ENCODE results near the gene MYL10. TPM values are rescaled to one million over a fixed set of nuclear protein-coding genes. Genes with fewer than 3 reads are reported as not detected.
"Not testable (repeated sequence)": the region's sequence is repeated elsewhere in the genome, so short reads cannot be mapped to it uniquely, and the experiment has no call there.

MYL10 gene
- total RNA-seq, 1 donor from 2014 or later = not detected

- intact Hi-C loops (cut with micrococcal nuclease) = loop anchor here (10.0 kb wide), 2 partner anchors 206 to 626 kb away; partner anchors contain the start of gene CUX1
- H3K9me3 Mint-ChIP-seq = no peaks in the 10 kb centered on the region
- H3K27me3 Mint-ChIP-seq (ENCODE audit: low read depth) = no peaks in the 10 kb centered on the region
- no peak for DNase-seq (ENCODE audit: low spot score)
- H3K4me1 Mint-ChIP-seq (ENCODE audit: low read depth) = no peaks in the 10 kb centered on the region
- H3K36me3 Mint-ChIP-seq (ENCODE audit: low read depth) = no peaks in the 10 kb centered on the region
- no peak overlapping the region for H3K27ac Mint-ChIP-seq
- H3K4me3 Mint-ChIP-seq (ENCODE audit: low read depth) = no peak overlapping the region
Measured at GRCh38 chr7:101608772-101609713, 20.1 kb downstream of the MYL10 start.

DNA sequence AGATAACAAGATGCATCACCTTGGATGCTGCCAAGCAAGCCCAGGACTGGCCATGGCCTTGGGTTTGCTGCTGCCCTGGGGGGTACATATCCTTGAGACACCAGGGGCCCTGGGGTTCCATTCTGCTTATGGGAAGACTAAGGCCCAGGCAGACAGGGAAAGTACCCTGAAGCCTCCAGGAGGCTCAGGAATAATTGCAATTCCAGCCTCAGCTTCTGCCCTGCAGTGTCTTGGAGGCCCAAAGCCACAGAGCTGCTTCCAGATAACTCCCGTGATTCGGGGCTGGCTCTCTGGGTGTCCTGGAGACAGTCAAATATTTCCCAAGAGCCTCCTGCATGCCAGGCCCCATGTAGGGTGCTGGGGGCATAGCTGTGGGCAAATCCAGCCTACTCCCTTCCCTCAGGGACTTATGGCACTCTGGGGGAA is 22.6 kb downstream of the MYL10 start:
- intact Hi-C loops (cut with micrococcal nuclease) = loop anchor here (10.0 kb wide), 2 partner anchors 208 to 628 kb away; partner anchors contain the start of gene CUX1
- no peak overlapping the region for H3K4me3 Mint-ChIP-seq (ENCODE audit: low read depth)
- no peak overlapping the region for H3K27ac Mint-ChIP-seq
- H3K36me3 Mint-ChIP-seq (ENCODE audit: low read depth) = no peaks in the 10 kb centered on the region
- no peak for DNase-seq (ENCODE audit: low spot score)
- no peaks in the 10 kb centered on the region for H3K9me3 Mint-ChIP-seq
- no peaks in the 10 kb centered on the region for H3K27me3 Mint-ChIP-seq (ENCODE audit: low read depth)
- H3K4me1 Mint-ChIP-seq (ENCODE audit: low read depth) = peaks cover 1% of the 10 kb centered on the region

- Mint-ChIP-seq H3K36me3 (ENCODE audit: low read depth) (no peaks in the 10 kb centered on the region), H3K27ac (no peak overlapping the region), H3K9me3 (no peaks in the 10 kb centered on the region), H3K4me3 (ENCODE audit: low read depth) (no peak overlapping the region), H3K27me3 (ENCODE audit: low read depth) (no peaks in the 10 kb centered on the region), H3K4me1 (ENCODE audit: low read depth) (peaks cover 1% of the 10 kb centered on the region)
- intact Hi-C loops (cut with micrococcal nuclease) = loop anchor here (10.0 kb wide), 2 partner anchors 209 to 629 kb away; partner anchors contain the start of gene CUX1
- DNase-seq (ENCODE audit: low spot score) = no peak
Measured at GRCh38 chr7:101605611-101606497, 23.2 kb downstream of the MYL10 start.

GRCh38 chr7:101604934-101605332 is 24.2 kb downstream of the MYL10 start:
- H3K4me3 Mint-ChIP-seq (ENCODE audit: low read depth); DNase-seq (ENCODE audit: low spot score); H3K27me3 Mint-ChIP-seq (ENCODE audit: low read depth); H3K36me3 Mint-ChIP-seq (ENCODE audit: low read depth); H3K9me3 Mint-ChIP-seq; H3K27ac Mint-ChIP-seq; H3K4me1 Mint-ChIP-seq (ENCODE audit: low read depth): not testable (repeated sequence)
- intact Hi-C loops (cut with micrococcal nuclease) = loop anchor here (10.0 kb wide), 2 partner anchors 210 to 630 kb away; partner anchors contain the start of gene CUX1

DNA sequence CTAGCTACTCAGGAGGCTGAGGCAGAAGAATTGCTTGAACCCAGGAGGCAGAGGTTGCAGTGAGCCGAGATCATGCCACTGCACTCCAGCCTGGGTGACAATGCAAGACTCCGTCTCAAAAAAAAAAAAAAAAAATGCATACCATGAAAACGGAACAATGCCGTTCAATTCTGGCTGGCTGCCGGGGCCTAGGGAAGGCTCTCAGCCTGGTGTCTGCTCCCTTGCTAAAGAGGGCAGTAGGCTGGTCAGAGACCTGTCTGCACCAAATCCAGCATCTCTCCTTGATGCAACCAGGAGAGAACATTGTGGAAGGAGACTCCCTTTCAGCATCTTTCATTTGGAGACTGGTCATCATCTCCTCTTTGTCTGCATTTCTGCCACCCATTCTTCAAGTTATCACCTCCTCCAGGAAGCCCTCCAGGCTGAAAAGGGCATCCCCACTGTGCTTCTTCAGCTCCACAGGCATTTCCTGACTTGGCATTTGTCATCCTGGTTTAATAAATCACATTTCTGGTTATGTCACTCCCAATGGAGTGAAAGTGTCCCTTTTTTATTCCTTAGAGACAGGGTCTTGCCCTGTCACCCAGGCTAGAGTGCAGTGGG is 24.7 kb downstream of the MYL10 start:
- H3K27ac Mint-ChIP-seq = no peak overlapping the region
- no peak overlapping the region for H3K4me3 Mint-ChIP-seq (ENCODE audit: low read depth)
- H3K4me1 Mint-ChIP-seq (ENCODE audit: low read depth) = peaks cover 1% of the 10 kb centered on the region
- no peaks in the 10 kb centered on the region for H3K36me3 Mint-ChIP-seq (ENCODE audit: low read depth)
- intact Hi-C loops (cut with micrococcal nuclease) = loop anchor here (10.0 kb wide), 2 partner anchors 210 to 630 kb away; partner anchors contain the start of gene CUX1
- H3K27me3 Mint-ChIP-seq (ENCODE audit: low read depth) = no peaks in the 10 kb centered on the region
- no peak for DNase-seq (ENCODE audit: low spot score)
- no peaks in the 10 kb centered on the region for H3K9me3 Mint-ChIP-seq

- Mint-ChIP-seq H3K36me3 (ENCODE audit: low read depth) (no peaks in the 10 kb centered on the region), H3K4me1 (ENCODE audit: low read depth) (peaks cover 1% of the 10 kb centered on the region), H3K9me3 (no peaks in the 10 kb centered on the region), H3K4me3 (ENCODE audit: low read depth) (no peak overlapping the region), H3K27ac (no peak overlapping the region), H3K27me3 (ENCODE audit: low read depth) (no peaks in the 10 kb centered on the region)
- DNase-seq (ENCODE audit: low spot score) = peak; percentile 58
- intact Hi-C loops (cut with micrococcal nuclease) = loop anchor here (1.0 to 10.0 kb wide), 3 partner anchors 212 to 670 kb away; partner anchors contain the start of gene CUX1
Measured at GRCh38 chr7:101602484-101603241, 26.4 kb downstream of the MYL10 start.

GRCh38 chr7:101602082-101602481 is 27.0 kb downstream of the MYL10 start:
- DNase-seq (ENCODE audit: low spot score) = no peak
- intact Hi-C loops (cut with micrococcal nuclease) = loop anchor here (1.0 to 10.0 kb wide), 3 partner anchors 213 to 670 kb away; partner anchors contain the start of gene CUX1
- Mint-ChIP-seq H3K4me1 (ENCODE audit: low read depth) (peaks cover 1% of the 10 kb centered on the region), H3K9me3 (no peaks in the 10 kb centered on the region), H3K4me3 (ENCODE audit: low read depth) (no peak overlapping the region), H3K27me3 (ENCODE audit: low read depth) (no peaks in the 10 kb centered on the region), H3K27ac (no peak overlapping the region), H3K36me3 (ENCODE audit: low read depth) (no peaks in the 10 kb centered on the region)

- Mint-ChIP-seq H3K4me3 (ENCODE audit: low read depth) (no peak overlapping the region), H3K27ac (no peak overlapping the region), H3K27me3 (ENCODE audit: low read depth) (no peaks in the 10 kb centered on the region), H3K4me1 (ENCODE audit: low read depth) (peaks cover 1% of the 10 kb centered on the region), H3K36me3 (ENCODE audit: low read depth) (no peaks in the 10 kb centered on the region), H3K9me3 (no peaks in the 10 kb centered on the region)
- intact Hi-C loops (cut with micrococcal nuclease) = loop anchor here (10.0 kb wide), 2 partner anchors 215 to 635 kb away; partner anchors contain the start of gene CUX1
- no peak for DNase-seq (ENCODE audit: low spot score)
Measured at GRCh38 chr7:101599787-101600186, 29.3 kb downstream of the MYL10 start.

- H3K9me3 Mint-ChIP-seq = no peaks in the 10 kb centered on the region
Measured at GRCh38 chr7:101598986-101599771, 29.9 kb downstream of the MYL10 start.

DNA sequence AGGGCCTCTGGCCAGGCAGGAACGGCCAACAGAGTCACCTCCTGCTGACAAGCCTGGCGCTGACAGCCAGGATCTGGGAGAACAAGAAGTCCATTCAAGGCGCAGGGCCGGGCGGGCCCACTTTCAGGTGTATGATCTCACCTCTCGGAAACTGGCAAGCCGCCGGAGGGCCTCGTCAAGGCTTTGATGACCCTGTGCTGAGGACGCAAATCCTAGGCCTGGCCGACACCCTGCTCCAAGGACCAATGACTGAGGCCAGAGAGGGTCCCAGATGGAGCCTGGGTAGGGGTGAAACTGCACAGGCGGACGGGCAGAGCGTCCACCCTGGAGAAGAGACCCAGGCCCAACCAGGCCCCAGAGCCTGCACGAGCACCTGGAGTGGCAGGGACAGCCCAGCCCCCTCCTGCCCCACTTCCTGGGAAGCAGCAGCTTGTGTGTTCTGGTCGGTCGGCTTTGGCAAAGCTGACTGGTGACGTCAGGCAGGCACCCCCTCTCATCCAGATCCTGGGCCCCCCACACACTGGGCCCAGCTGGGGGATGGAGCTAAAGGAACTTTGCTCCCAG is 30.6 kb downstream of the MYL10 start:
- no peaks in the 10 kb centered on the region for H3K9me3 Mint-ChIP-seq
- H3K36me3 Mint-ChIP-seq (ENCODE audit: low read depth) = no peaks in the 10 kb centered on the region
- H3K4me1 Mint-ChIP-seq (ENCODE audit: low read depth) = peaks cover 1% of the 10 kb centered on the region
- H3K27me3 Mint-ChIP-seq (ENCODE audit: low read depth) = no peaks in the 10 kb centered on the region
- H3K27ac Mint-ChIP-seq = no peak overlapping the region
- DNase-seq (ENCODE audit: low spot score) = no peak
- intact Hi-C loops (cut with micrococcal nuclease) = no loop called here
- no peak overlapping the region for H3K4me3 Mint-ChIP-seq (ENCODE audit: low read depth)

More at GRCh38 chr7:101598986-101599771, 29.9 kb downstream of the MYL10 start:
- no peaks in the 10 kb centered on the region for H3K36me3 Mint-ChIP-seq (ENCODE audit: low read depth)
- H3K27ac Mint-ChIP-seq = no peak overlapping the region
- DNase-seq (ENCODE audit: low spot score) = no peak
- no peak overlapping the region for H3K4me3 Mint-ChIP-seq (ENCODE audit: low read depth)
- intact Hi-C loops (cut with micrococcal nuclease) = no loop called here
- H3K27me3 Mint-ChIP-seq (ENCODE audit: low read depth) = no peaks in the 10 kb centered on the region
- peaks cover 1% of the 10 kb centered on the region for H3K4me1 Mint-ChIP-seq (ENCODE audit: low read depth)

- no peaks in the 10 kb centered on the region for H3K36me3 Mint-ChIP-seq (ENCODE audit: low read depth)
- DNase-seq (ENCODE audit: low spot score) = no peak
- no peaks in the 10 kb centered on the region for H3K27me3 Mint-ChIP-seq (ENCODE audit: low read depth)
- no peak overlapping the region for H3K4me3 Mint-ChIP-seq (ENCODE audit: low read depth)
- peaks cover 1% of the 10 kb centered on the region for H3K4me1 Mint-ChIP-seq (ENCODE audit: low read depth)
- no peaks in the 10 kb centered on the region for H3K9me3 Mint-ChIP-seq
- no peak overlapping the region for H3K27ac Mint-ChIP-seq
- intact Hi-C loops (cut with micrococcal nuclease) = no loop called here
Measured at GRCh38 chr7:101597941-101598340, 31.2 kb downstream of the MYL10 start.

Data from activated T-helper 2 cell treated with anti-CD3 and anti-CD28 coated beads, Interferon-gamma antibody, Interleukin-2, Interleukin-4, amounts not matched to agents 10 μg/mL and 5 μg/mL and 100 μg/mL, durations not matched to agents 14 hours and 24 hours and 36 hours (primary cell).